Activated B cell treated with CpG ODN at 0.5 μM for 24 hours (primary cell): ENCODE measurements around the gene SH3GL3. TPM values are rescaled to one million over a fixed set of nuclear protein-coding genes. Genes with fewer than 3 reads are reported as not detected.

Source experiments
- ATAC-seq: fragments of 200-7000 bp; cut with Tn5 transposase; one replicate; pipeline ENCODE4 v1.10.0; 2021; ENCODE audit warnings: low read depth, mild to moderate bottlenecking, moderate library complexity
- CTCF ChIA-PET: fragments of 350-600 bp; sonication (Branson Sonifier 250); formaldehyde crosslinking; loops from one replicate; lab custom pipeline; 2021; ENCODE audit warnings: antibody characterized with exemption; lab: Charles Lee
- POLR2A ChIA-PET: fragments of 350-600 bp; sonication (Branson Sonifier 250); formaldehyde crosslinking; loops from one replicate; lab custom pipeline; 2021; ENCODE audit warnings: antibody characterized with exemption; lab: Charles Lee
- DNase-seq: peaks from one replicate; pipeline ENCODE4 v3.0.0; 2022
- H3K27ac Mint-ChIP-seq: one replicate; pipeline ENCODE4 v1.8.0; 2020; ENCODE audit warnings: mixed read lengths
- H3K27me3 Mint-ChIP-seq: one replicate; pipeline ENCODE4 v1.8.0; 2021; ENCODE audit warnings: mixed read lengths
- H3K36me3 Mint-ChIP-seq: one replicate; pipeline ENCODE4 v1.8.0; 2021; ENCODE audit warnings: low read depth, mixed read lengths
- H3K4me1 Mint-ChIP-seq: one replicate; pipeline ENCODE4 v1.8.0; 2021; ENCODE audit warnings: mixed read lengths
- H3K4me3 Mint-ChIP-seq: one replicate; pipeline ENCODE4 v1.8.0; 2020; ENCODE audit warnings: mild to moderate bottlenecking, mixed read lengths
- H3K9me3 Mint-ChIP-seq: one replicate; pipeline ENCODE4 v1.8.0; 2020; ENCODE audit warnings: mixed read lengths
- CTCF ChIP-seq: fragments of 200-600 bp; IDR thresholded peaks from one replicate; pipeline ENCODE4 v1.8.0; 2022; ENCODE audit warnings: antibody characterized with exemption, mild to moderate bottlenecking
- intact Hi-C: fragments of 100-400 bp; cut with micrococcal nuclease; formaldehyde crosslinking; loops from one replicate; pipeline ENCODE4 v1.15.1; 2024
- total RNA-seq: library from RNA; stranded (reverse); gene quantifications from 2 replicates; pipeline ENCODE4 v1.2.3, GENCODE V29; 2022

SH3GL3 gene, protein sequence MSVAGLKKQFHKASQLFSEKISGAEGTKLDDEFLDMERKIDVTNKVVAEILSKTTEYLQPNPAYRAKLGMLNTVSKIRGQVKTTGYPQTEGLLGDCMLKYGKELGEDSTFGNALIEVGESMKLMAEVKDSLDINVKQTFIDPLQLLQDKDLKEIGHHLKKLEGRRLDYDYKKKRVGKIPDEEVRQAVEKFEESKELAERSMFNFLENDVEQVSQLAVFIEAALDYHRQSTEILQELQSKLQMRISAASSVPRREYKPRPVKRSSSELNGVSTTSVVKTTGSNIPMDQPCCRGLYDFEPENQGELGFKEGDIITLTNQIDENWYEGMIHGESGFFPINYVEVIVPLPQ
- not detected in 2 replicates for total RNA-seq

GRCh38 chr15:83446904-83447709 is at the start of gene SH3GL3:
TSS of gene SH3GL3 (plus strand) at chr15:83447341. CDS start at chr15:83447534, 193 bp downstream.
- POLR2A ChIA-PET = no interaction called here

GRCh38 chr15:83398626-83399025 is 48.5 kb upstream of the SH3GL3 start:
- ChIA-PET POLR2A (no interaction called here), CTCF (no interaction called here)
- ATAC-seq (no peak), DNase-seq (no peak)
- Mint-ChIP-seq H3K9me3 (no peaks in the 10 kb centered on the region), H3K4me1 (no peaks in the 10 kb centered on the region), H3K4me3 (no peak overlapping the region), H3K27ac (no peak overlapping the region), H3K36me3 (no peaks in the 10 kb centered on the region), H3K27me3 (peaks cover 4% of the 10 kb centered on the region)
- intact Hi-C loops = no loop called here
- TF ChIP-seq CTCF = no peak

More at GRCh38 chr15:83446904-83447709, at the start of gene SH3GL3:
- H3K9me3 Mint-ChIP-seq = peaks cover 2% of the 10 kb centered on the region
- DNase-seq (no peak), ATAC-seq (no peak)
- TF ChIP-seq CTCF = no peak
- H3K4me3 Mint-ChIP-seq = peak within 1 kb of the TSS; percentile 46
- H3K27me3 Mint-ChIP-seq = peaks cover 33% of the 10 kb centered on the region
- intact Hi-C loops = no loop called here
- peaks cover 11% of the 10 kb centered on the region for H3K4me1 Mint-ChIP-seq
- CTCF ChIA-PET = interaction anchor here (0.9 kb wide), 1 partner anchor 9 kb away, joined by 4 read pairs; no protein-coding TSS in a partner anchor
- H3K36me3 Mint-ChIP-seq = no peaks in the 10 kb centered on the region
- no peak within 1 kb of the TSS for H3K27ac Mint-ChIP-seq

DNA sequence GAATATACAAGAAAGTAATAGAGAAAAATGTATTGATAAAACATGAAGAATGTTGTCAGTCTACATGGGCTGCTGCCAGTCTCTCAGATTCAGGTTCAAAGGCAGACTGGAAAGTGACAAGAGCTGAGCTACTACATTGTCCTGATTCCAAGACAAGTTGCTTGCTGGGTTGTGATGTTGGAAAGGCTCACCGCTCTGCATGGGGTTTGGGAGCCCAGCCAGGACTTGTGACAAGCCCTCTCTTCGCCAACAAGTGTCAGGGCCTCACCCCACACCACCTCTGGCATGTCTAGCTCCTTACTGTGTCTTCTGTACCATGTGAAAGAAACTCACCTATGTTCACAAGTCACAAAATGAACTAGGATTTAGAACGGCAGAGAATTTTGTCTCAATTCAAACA is 43.0 kb upstream of the SH3GL3 start:
- Mint-ChIP-seq H3K27me3 (no peaks in the 10 kb centered on the region), H3K36me3 (no peaks in the 10 kb centered on the region), H3K4me1 (no peaks in the 10 kb centered on the region), H3K9me3 (no peaks in the 10 kb centered on the region), H3K4me3 (no peak overlapping the region), H3K27ac (no peak overlapping the region)
- ChIA-PET CTCF (no interaction called here), POLR2A (no interaction called here)
- no peak for ATAC-seq
- no peak for DNase-seq
- intact Hi-C loops = no loop called here
- TF ChIP-seq CTCF = no peak

GRCh38 chr15:83410532-83410931 is 36.6 kb upstream of the SH3GL3 start:
- peaks cover 3% of the 10 kb centered on the region for H3K9me3 Mint-ChIP-seq
- no peaks in the 10 kb centered on the region for H3K36me3 Mint-ChIP-seq
- no peak overlapping the region for H3K4me3 Mint-ChIP-seq
- H3K4me1 Mint-ChIP-seq = peaks cover 3% of the 10 kb centered on the region
- H3K27me3 Mint-ChIP-seq = no peaks in the 10 kb centered on the region
- DNase-seq (no peak), ATAC-seq (no peak)
- H3K27ac Mint-ChIP-seq = no peak overlapping the region
- POLR2A ChIA-PET = no interaction called here
- CTCF ChIA-PET = no interaction called here
- intact Hi-C loops = no loop called here
- TF ChIP-seq CTCF = no peak

DNA sequence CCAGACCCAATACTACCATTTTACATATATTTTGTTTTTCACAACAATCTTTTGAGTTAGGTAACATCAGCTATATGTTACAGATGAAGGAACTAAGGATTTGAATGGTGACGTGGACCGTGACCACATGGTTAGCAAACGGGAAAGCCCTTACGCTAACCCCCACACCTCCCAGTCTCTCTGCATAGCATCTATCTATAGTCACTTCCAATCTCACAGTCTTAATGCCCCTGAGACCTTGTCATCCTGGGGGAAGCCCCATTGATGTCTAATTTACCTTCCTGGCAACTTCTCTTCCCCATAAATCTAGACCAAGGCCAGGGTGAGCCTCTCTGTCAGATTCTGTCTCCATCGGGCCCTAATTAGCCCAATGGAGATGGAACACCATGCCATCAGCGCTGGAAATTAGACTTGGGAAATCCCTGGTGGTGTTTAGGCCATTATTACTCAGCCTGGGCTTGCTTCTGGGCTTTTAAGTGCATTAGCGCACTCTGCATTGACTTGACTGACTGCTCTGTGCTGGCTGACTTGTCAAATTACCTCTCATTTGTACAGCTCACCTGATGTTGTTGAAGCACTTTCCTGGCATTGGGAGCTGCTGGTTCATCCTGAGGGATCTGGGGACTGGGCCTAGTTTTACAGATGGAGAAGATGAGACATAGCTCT is 34.0 kb upstream of the SH3GL3 start:
- CTCF ChIA-PET = no interaction called here
- POLR2A ChIA-PET = no interaction called here
- intact Hi-C loops = no loop called here

More for the DNA sequence above, 34.0 kb upstream of the SH3GL3 start:
- no peak for DNase-seq
- Mint-ChIP-seq H3K27me3 (no peaks in the 10 kb centered on the region), H3K36me3 (no peaks in the 10 kb centered on the region), H3K4me1 (peaks cover 3% of the 10 kb centered on the region), H3K9me3 (peaks cover 3% of the 10 kb centered on the region), H3K27ac (no peak overlapping the region), H3K4me3 (no peak overlapping the region)
- no peak for ATAC-seq
- TF ChIP-seq CTCF = no peak
